H1 (cell line): ENCODE results near the gene ZSWIM6.

Source experiments
- CBX5 ChIP-seq: fragments of 300-800, 300-1000 bp; sonication (generic); IDR thresholded peaks from 2 replicates; pipeline ENCODE4 v1.7.1; 2016; ENCODE audit warnings: antibody characterized with exemption, low read length, low read depth
- CEBPB ChIP-seq: IDR thresholded peaks from 2 replicates; pipeline ENCODE4 v1.6.1; 2012; ENCODE audit warnings: low read depth, low read length
- CHD2 ChIP-seq: IDR thresholded peaks from 2 replicates; pipeline ENCODE4 v1.6.1; 2012; ENCODE audit warnings: low read length, improper control_type of control experiment
- CREB1 ChIP-seq: IDR thresholded peaks from 2 replicates; pipeline ENCODE4 v1.6.1; 2012; ENCODE audit warnings: inconsistent platforms
- CTCF ChIP-seq, 3 experiments: IDR thresholded peaks; 1 replicate in 2 of 3; 2 replicates in 1 of 3; pipeline versions ENCODE4 v1.5.1 to v1.6.1; 2011; ENCODE audit warnings: low read length in 3 of 3, mild to moderate bottlenecking in 3 of 3, inconsistent platforms in 2 of 3, low read depth in 1 of 3, moderate library complexity in 1 of 3; ENCODE audit not compliant: insufficient read depth in 1 of 3; ENCODE audit errors: control extremely low read depth in 1 of 3
- EP300 ChIP-seq, 2 experiments: IDR thresholded peaks; 1 replicate in 1 of 2; 2 replicates in 1 of 2; pipeline ENCODE4 v1.6.1; 2011 to 2012; ENCODE audit warnings: low read depth in 2 of 2, low read length in 2 of 2, mild to moderate bottlenecking in 2 of 2, borderline replicate concordance in 1 of 2, inconsistent platforms in 1 of 2, moderate library complexity in 1 of 2
- FOSL1 ChIP-seq: IDR thresholded peaks from 2 replicates; pipeline ENCODE4 v1.6.1; 2011; ENCODE audit warnings: mild to moderate bottlenecking, low read depth, low read length, moderate library complexity; ENCODE audit not compliant: insufficient read depth
- POLR2A ChIP-seq, 2 experiments: IDR thresholded peaks; 1 replicate in 1 of 2; 2 replicates in 1 of 2; pipeline ENCODE4 v1.6.1; 2011; ENCODE audit warnings: low read depth in 2 of 2, low read length in 2 of 2, mild to moderate bottlenecking in 2 of 2; ENCODE audit errors: control extremely low read depth in 1 of 2
- POLR2AphosphoS5 ChIP-seq: IDR thresholded peaks from 2 replicates; pipeline ENCODE4 v1.6.1; 2011; ENCODE audit warnings: low read depth, low read length
- SRF ChIP-seq: IDR thresholded peaks from 2 replicates; pipeline ENCODE4 v1.6.1; 2011; ENCODE audit warnings: mild to moderate bottlenecking, low read depth, low read length, moderate library complexity
- SUZ12 ChIP-seq: fragments of 200-600 bp; sonication (generic); IDR thresholded peaks from 2 replicates; pipeline ENCODE4 v1.6.1; 2012; ENCODE audit warnings: mild to moderate bottlenecking, inconsistent platforms, low read length, moderate library complexity, mixed read lengths
- YY1 ChIP-seq: IDR thresholded peaks from 2 replicates; pipeline ENCODE4 v1.6.1; 2011; ENCODE audit warnings: low read depth, mild to moderate bottlenecking, low read length

GRCh38 chr5:61308712-61309111, 23.3 kb upstream of the ZSWIM6 start:
- TF ChIP-seq CTCF (IDR thresholded peaks at IDR 0.05; ENCODE audit: control extremely low read depth in 1 of 3, insufficient read depth in 1 of 3, low read depth in 1 of 3, low read length in 3 of 3) (no peak), EP300 (IDR thresholded peaks at IDR 0.05; ENCODE audit: borderline replicate concordance in 1 of 2, low read depth in 2 of 2, low read length in 2 of 2) (no peak), SRF (no peak), FOSL1 (no peak), POLR2A (IDR thresholded peaks at IDR 0.05; ENCODE audit: control extremely low read depth in 1 of 2, low read depth in 2 of 2, low read length in 2 of 2) (no peak), POLR2AphosphoS5 (no peak), SUZ12 (no peak), CEBPB (no peak), CREB1 (no peak), CBX5 (no peak), CHD2 (no peak), YY1 (no peak)
